HG02970 (cell line): ENCODE results near the gene VPS37D.
"Not testable (repeated sequence)": the region's sequence is repeated elsewhere in the genome, so short reads cannot be mapped to it uniquely, and the experiment has no call there.

Experiments
- ATAC-seq: cut with Tn5 transposase; IDR thresholded peaks from one replicate; pipeline ENCODE4 v1.9.1; 2021; ENCODE audit warnings: mild to moderate bottlenecking, moderate library complexity, moderate number of reproducible peaks; ENCODE audit not compliant: unreplicated experiment, low FRiP score

The VPS37D gene

GRCh38 chr7:73645643-73646174, 21.9 kb upstream of the VPS37D start:
- ATAC-seq = no peak

GRCh38 chr7:73646785-73647724, 20.6 kb upstream of the VPS37D start:
- ATAC-seq = no peak

DNA sequence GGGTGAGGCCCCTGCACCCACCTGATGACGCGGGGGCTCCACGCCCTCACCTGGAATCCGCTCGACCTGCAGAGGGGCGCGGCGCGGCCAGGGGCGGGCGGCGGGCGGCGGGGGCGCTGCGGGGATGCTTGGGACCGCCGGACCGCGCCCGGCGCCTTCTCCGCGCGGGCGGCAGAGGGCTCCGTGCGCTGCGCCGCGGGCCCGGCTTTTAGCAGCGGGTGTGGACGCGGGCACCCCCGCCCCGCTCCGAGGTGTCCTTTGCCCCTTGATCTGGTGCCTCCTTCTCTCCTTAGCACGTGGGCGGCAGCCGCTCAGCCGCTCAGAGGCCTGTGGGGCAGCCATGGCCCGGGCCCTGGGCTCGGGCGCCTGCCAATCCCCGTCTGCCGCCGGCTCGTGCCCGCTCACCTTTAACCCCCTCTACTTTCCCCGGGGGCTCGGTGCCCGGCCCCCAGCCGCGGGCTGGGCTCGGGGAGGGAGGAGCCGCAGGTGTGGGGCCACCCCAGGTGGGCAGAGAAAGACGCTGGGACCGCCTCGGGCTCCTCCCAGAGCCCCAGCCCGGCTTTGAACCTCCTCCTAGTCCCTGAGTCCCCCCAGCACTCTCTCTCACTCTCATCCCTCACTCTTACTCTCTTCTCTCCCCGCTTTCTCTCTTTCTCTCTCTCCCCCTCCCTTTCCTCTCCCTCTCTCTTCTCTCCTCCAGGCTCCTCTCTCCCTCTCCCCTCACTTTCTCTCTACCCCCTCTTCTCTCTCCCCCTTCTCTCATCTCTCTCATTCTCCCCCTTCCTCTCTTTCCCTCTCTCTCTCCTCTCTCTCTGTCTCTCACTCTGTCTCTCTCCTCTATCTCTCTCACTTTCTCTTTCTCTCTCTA, 19.7 kb upstream of the VPS37D start:
- no peak for ATAC-seq

DNA sequence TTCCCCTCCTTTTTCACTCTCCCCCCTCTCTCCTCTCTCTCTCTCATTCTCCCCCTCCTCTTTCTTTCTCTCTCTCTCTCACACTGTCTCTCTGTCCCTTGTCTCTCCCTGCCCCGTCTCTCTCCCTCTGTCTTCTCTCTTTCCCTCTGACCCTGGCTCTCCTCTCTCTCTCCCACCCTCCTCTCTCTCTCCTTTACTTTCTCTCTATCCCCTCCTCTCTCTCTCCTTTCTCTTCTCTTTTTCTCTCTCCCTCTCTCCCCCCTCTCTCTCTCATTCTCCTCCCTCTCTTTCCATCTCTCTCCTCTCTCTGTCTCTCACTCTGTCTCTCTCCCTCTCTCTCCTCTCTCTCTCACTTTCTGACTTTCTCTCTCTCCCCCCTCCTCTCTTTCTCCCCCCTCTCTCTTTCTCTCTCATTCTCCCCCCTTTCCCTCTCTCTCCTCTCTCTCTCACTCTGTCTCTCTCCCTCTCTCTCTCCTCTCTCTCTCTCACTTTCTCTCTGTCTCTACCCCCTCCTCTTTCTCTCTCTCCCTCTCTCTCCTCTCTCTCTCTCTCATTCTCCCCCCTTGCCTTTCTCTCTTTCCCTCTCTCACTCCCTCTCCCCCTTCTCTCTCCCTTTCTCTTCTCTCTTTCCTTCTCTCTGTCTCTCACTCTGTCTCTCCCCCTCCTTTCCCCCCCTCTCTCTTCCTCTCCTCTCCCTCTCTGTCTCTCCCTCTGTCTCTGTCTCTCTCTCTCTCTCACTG, 18.9 kb upstream of the VPS37D start:
- no peak for ATAC-seq

DNA sequence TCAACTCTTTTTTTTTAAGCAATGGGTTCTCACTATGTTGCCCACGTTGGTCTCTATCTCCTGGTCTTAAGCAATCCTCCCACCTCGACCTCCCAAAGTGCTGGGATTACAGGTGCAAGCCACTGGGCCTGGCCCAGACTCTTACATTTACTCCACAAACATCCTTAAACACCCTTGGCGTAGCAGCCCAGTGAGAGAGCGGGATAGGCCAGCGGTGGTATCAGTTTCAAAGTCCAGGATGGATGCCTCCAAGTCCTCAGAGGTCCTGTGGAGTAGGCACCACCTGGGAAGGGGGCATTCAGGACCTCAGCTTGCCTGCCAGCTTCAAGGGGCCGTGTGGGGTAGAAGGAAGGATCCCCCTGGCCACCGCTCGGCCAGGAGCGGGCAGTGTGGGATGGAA, 18.1 kb upstream of the VPS37D start:
- no peak for ATAC-seq

DNA sequence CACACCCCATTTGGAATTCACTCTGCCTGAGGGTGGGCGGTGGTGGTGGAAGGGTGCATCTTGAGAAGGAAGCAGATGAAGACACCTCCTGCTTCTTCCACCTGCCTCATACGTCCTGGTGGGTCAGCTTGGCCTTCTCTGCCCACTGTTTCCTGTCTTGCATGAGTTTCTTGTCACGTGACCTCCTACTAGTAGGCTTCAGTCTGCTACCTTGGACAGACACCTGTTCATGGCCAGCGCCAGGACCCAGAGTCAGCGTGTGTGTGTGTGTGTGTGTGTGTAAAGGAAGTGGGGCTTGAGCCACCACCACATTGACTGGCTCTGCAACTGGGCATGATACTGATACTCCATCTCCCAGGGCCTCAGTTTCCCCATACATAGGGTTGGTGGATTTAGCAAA, 17.1 kb upstream of the VPS37D start:
- no peak for ATAC-seq

GRCh38 chr7:73652541-73652949, 15.1 kb upstream of the VPS37D start:
- no peak for ATAC-seq

GRCh38 chr7:73655309-73655708, 12.3 kb upstream of the VPS37D start:
- not testable (repeated sequence) for ATAC-seq

GRCh38 chr7:73659983-73660382, 7.6 kb upstream of the VPS37D start:
- ATAC-seq = no peak

- ATAC-seq = not testable (repeated sequence)
These were observed 7.0 kb upstream of the VPS37D start for GRCh38 chr7:73660594-73660993.

DNA sequence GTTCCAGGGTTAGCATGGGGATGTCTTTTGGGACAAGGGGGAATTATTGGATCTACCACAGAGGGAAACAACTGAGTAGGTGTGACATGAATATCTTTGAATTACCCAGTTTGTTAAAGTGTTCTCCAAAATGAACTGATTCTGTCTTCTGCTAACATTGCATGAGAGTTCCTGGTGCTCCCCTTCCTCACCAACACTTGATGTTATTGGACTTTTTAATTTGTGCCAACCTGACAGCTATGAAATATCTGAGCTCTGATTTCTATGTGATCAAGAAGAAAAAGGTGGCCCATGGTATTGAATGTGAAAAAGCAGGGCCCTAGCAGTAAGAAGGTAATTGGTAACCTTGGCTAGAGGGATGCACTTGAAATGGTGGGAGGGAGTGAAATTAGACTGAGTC, 4.6 kb upstream of the VPS37D start:
- no peak for ATAC-seq

DNA sequence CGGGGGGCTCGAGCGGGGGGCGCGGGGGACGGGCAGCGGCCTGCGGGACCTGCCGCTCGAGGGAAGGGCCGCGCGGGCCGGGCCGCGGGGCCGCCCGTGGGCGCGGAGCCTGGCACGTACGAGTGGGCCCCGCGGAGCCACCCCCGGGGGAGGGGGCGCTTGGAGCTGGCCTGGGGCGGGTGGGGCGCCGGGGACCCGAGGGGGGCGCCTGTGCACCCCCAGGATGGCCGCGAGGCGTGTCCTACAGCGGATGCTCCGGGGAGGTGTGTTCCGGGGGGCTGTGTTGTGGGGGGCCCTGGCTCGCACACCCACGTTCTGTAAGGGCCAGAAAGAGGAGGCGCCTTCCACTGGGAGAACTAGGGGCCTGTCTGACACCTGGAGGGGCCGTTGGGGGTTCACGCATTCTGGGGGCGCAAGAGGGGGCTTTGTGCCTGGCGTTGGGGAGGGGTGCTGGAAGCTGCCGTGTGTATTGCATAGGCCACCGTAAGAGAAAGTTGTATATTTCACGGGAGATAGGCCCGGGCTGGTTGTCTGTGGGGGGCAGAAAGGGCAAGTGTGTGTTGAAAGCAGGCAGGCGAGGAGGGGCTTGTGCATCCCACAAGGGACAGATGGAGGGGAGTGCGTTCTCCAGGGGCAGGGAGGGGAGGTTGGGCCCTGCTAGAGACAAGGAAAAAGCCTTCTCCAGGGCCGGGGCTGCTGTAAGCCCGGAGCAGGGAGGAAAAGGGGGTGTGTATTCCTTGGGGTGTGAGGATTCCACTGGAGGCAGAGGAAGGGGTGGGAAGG, 663 bp downstream of the VPS37D start:
- no peak for ATAC-seq

DNA sequence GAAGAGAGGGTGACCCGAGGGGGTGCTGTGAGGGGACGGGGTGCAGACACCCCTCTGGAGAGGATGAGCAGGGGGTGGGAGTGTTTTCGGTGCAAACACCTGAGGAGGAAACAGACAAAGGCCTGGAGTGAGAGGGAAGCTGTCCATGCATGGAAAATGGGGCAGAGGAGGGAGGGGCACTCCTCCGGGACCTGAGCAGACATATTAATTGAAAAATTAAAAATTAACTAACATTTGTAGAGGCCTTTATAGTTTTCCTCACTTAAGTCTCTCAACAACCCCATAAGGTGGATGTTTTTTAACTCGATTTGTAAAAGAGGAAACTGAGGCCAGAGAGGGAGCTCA, 1.2 kb downstream of the VPS37D start:
- no peak for ATAC-seq

- no peak for ATAC-seq
These were observed 1.7 kb downstream of the VPS37D start for GRCh38 chr7:73669288-73669701.

DNA sequence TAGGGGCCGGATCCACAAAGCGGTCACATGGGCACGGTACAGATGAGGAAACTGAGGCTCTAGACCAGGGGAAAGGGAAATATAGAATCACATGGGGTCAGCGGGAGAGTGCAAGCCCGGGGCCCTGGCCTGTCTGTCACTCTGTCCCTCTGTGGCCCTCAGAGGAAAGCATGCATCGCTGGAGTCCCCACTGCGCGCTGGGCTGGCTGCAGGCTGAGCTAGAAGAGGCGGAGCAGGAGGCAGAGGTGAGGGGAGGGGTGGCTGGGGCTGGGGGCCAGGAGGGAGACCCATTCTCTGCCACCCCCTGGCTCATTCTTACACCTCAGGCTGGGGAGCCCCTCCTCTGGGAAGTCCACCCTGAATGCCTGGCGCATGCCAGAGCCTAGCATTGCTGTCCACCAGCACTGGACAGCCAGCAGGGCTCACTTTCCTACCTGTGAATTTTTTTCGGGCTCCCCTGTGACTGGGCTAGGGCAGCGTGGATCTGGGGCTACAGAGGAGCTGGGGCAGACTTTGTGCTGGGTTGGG, 2.3 kb downstream of the VPS37D start:
- ATAC-seq = no peak

GRCh38 chr7:73671322-73671661, 3.7 kb downstream of the VPS37D start:
- no peak for ATAC-seq

- no peak for ATAC-seq
These were observed 4.3 kb downstream of the VPS37D start for GRCh38 chr7:73671857-73672445.

DNA sequence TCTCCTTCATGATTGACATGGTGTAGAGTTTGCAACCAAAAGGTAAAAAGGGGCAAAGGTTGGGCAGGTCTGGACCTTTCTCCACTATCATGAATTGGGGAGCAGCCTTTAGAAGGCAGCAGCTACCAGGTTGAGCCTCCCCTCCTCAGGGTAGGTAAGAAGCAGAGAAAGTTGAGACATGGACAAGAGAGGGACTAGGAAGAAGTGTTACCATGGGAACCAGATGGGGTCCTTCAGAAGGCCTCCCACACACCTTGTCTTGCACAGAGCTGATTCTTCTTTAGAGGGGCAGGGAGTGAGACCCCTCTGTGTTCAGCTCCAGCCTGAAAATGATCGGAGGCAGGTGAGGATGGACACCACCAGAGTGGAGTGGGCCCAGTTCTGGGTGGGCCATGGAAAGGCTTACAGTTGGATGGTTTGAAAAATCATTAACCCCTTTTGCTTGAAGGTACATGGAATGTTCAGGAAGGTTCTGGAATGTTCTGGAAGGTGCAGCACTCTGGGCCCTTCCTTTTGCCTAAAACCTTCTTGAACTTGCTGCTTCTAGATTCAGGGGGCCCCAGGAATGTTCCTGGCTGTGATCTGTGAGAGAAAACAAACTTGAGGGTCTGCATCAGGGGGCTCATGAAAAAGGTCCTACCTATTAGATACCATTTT, 7.0 kb downstream of the VPS37D start:
- ATAC-seq = no peak

DNA sequence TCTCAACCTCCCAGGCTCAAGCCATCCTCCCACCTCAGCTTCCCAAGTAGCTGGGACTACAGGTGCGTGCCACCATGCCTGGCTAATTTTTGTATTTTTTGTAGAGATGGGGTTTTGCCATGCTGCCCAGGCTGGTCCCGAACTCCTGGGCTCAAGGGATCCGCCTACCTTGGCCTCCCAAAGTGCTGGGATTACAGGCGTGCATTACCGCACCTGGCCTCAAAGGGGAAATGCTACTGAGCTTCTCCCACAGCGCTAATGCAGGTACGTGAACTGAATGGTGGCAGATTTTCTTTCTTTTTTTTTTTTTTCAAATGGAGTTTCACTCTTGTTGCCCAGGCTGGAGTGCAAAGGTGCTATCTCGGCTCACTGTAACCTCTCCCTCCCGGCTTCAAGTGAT, 8.4 kb downstream of the VPS37D start:
- not testable (repeated sequence) for ATAC-seq
